Loucy (cell line): Measurements from ENCODE around the gene LORICRIN.

Source experiments
- H2AFZ ChIP-seq: fragments of 200-600 bp; sonication (generic); 2 replicates; pipeline ENCODE4 v1.6.0; 2016; ENCODE audit warnings: antibody characterized with exemption, mild to moderate bottlenecking, low read length, moderate library complexity
- H3F3A ChIP-seq: fragments of 200-600 bp; 2 replicates; pipeline ENCODE4 v1.6.0; 2016; ENCODE audit warnings: antibody characterized with exemption, low read depth, mild to moderate bottlenecking
- H3K27me3 ChIP-seq: fragments of 200-600 bp; sonication (generic); 2 replicates; pipeline ENCODE4 v1.6.1; 2014; ENCODE audit warnings: low read length, mild to moderate bottlenecking; ENCODE audit not compliant: insufficient read depth, poor library complexity, severe bottlenecking
- H3K36me3 ChIP-seq: fragments of 200-600 bp; sonication (generic); 2 replicates; pipeline ENCODE4 v1.6.1; 2016; ENCODE audit warnings: low read length; ENCODE audit not compliant: insufficient read depth
- H3K4me1 ChIP-seq: fragments of 200-600 bp; sonication (generic); 2 replicates; pipeline ENCODE4 v1.5.1; 2014; ENCODE audit warnings: low read length, mild to moderate bottlenecking; ENCODE audit not compliant: insufficient read depth, poor library complexity, severe bottlenecking
- H3K4me2 ChIP-seq: fragments of 200-600 bp; sonication (generic); 2 replicates; pipeline ENCODE4 v1.6.0; 2014; ENCODE audit warnings: antibody characterized with exemption, low read length, low read depth, mild to moderate bottlenecking; ENCODE audit not compliant: poor library complexity, severe bottlenecking
- H3K4me3 ChIP-seq: fragments of 200-600 bp; sonication (generic); 2 replicates; pipeline ENCODE4 v1.5.1; 2014; ENCODE audit warnings: low read length, mild to moderate bottlenecking, mixed read lengths; ENCODE audit not compliant: poor library complexity, severe bottlenecking
- H3K79me2 ChIP-seq: fragments of 200-600 bp; sonication (generic); 2 replicates; pipeline ENCODE4 v1.6.1; 2014; ENCODE audit warnings: low read length; ENCODE audit not compliant: insufficient read depth
- H3K9ac ChIP-seq: fragments of 200-600 bp; sonication (generic); 2 replicates; pipeline ENCODE4 v1.6.0; 2014; ENCODE audit warnings: mild to moderate bottlenecking, low read depth, low read length, moderate library complexity; ENCODE audit not compliant: poor library complexity, severe bottlenecking
- H3K9me2 ChIP-seq: fragments of 200-600 bp; sonication (generic); replicated peaks from 2 replicates; pipeline ENCODE4 v1.6.1; 2016; ENCODE audit warnings: low read depth, low read length, mixed read lengths
- H3K9me3 ChIP-seq: fragments of 200-600 bp; sonication (generic); 2 replicates; pipeline ENCODE4 v1.6.1; 2014; ENCODE audit warnings: mild to moderate bottlenecking, antibody characterized with exemption, low read length, low read depth; ENCODE audit not compliant: insufficient read depth
- H4K20me1 ChIP-seq: fragments of 200-600 bp; sonication (generic); 2 replicates; pipeline ENCODE4 v1.6.0; 2014; ENCODE audit warnings: antibody characterized with exemption, low read length, mild to moderate bottlenecking; ENCODE audit not compliant: insufficient read depth, poor library complexity, severe bottlenecking
- CTCF ChIP-seq: fragments of 200-600 bp; sonication (generic); conservative IDR thresholded peaks from 2 replicates; pipeline ENCODE4 v1.5.1; 2014; ENCODE audit warnings: mild to moderate bottlenecking, antibody characterized with exemption, low read length
- EZH2phosphoT487 ChIP-seq: fragments of 200-600 bp; IDR thresholded peaks from 2 replicates; pipeline ENCODE4 v1.6.1; 2018; ENCODE audit warnings: antibody characterized with exemption, mild to moderate bottlenecking, moderate library complexity, borderline replicate concordance

Gene LORICRIN

GRCh38 chr1:153262462-153263157 is 3.1 kb downstream of the LORICRIN start:
- Histone ChIP-seq H3K4me3 (peak overlapping the region; percentile 70), H3K9me3 (no peaks in the 10 kb centered on the region), H3K9ac (no peak overlapping the region), H3K27me3 (peaks cover 40% of the 10 kb centered on the region), H3K36me3 (no peaks in the 10 kb centered on the region), H2AFZ (peak overlapping the region; percentile 54; the same call in 1 of the 2 replicates), H3F3A (no peaks in the 10 kb centered on the region), H3K4me2 (peak overlapping the region; percentile 73), H3K79me2 (no peaks in the 10 kb centered on the region), H3K9me2 (no peaks in the 10 kb centered on the region), H3K4me1 (peaks cover 25% of the 10 kb centered on the region), H4K20me1 (no peaks in the 10 kb centered on the region)
- TF ChIP-seq CTCF (no peak), EZH2phosphoT487 (no peak)

GRCh38 chr1:153265457-153265856 is 6.0 kb downstream of the LORICRIN start:
- H3K9me2 ChIP-seq: no peaks in the 10 kb centered on the region
- no peaks in the 10 kb centered on the region for H3K9me3 ChIP-seq
- TF ChIP-seq EZH2phosphoT487: no peak
- peak; percentile 34 for TF ChIP-seq CTCF
- no peak overlapping the region for H2AFZ ChIP-seq
- no peaks in the 10 kb centered on the region for H3K36me3 ChIP-seq
- peaks cover 21% of the 10 kb centered on the region for H3K4me1 ChIP-seq
- no peak overlapping the region for H3K4me2 ChIP-seq
- H3K4me3 ChIP-seq: no peak overlapping the region
- no peaks in the 10 kb centered on the region for H3F3A ChIP-seq
- no peak overlapping the region for H3K9ac ChIP-seq
- H3K79me2 ChIP-seq: no peaks in the 10 kb centered on the region
- H3K27me3 ChIP-seq: peaks cover 40% of the 10 kb centered on the region
- H4K20me1 ChIP-seq: no peaks in the 10 kb centered on the region

GRCh38 chr1:153271711-153272110 is 12.2 kb downstream of the LORICRIN start:
- no peaks in the 10 kb centered on the region for H3K36me3 ChIP-seq
- H3K9me3 ChIP-seq: no peaks in the 10 kb centered on the region
- no peak for TF ChIP-seq CTCF
- no peak for TF ChIP-seq EZH2phosphoT487
- no peak overlapping the region for H3K4me3 ChIP-seq
- H3K4me2 ChIP-seq: no peak overlapping the region
- H3K27me3 ChIP-seq: no peaks in the 10 kb centered on the region
- H3K79me2 ChIP-seq: no peaks in the 10 kb centered on the region
- no peaks in the 10 kb centered on the region for H3K9me2 ChIP-seq
- H3K4me1 ChIP-seq: no peaks in the 10 kb centered on the region
- H3K9ac ChIP-seq: no peak overlapping the region
- H2AFZ ChIP-seq: no peak overlapping the region
- H4K20me1 ChIP-seq: no peaks in the 10 kb centered on the region
- no peaks in the 10 kb centered on the region for H3F3A ChIP-seq
